Prostate gland (tissue), 2 donors: ENCODE data around the gene UBE4B.

Experiments
- POLR2A ChIP-seq: fragments of 450-650 bp; IDR thresholded peaks from one replicate; pipeline ENCODE4 v1.6.1; 2016; ENCODE audit warnings: antibody characterized with exemption, mild to moderate bottlenecking
- POLR2AphosphoS5 ChIP-seq: sonication (generic); formaldehyde crosslinking; IDR thresholded peaks from one replicate; pipeline ENCODE4 v1.6.1; 2017; ENCODE audit warnings: antibody characterized with exemption
- TF ChIP-seq, protein P1 (sequence below), 4 experiments: fragments of 200-600 bp in 2 of 4; fragments of 450-650 bp in 2 of 4; sonication (generic) in 2 of 4; IDR thresholded peaks; 1 replicate in 3 of 4; 2 replicates in 1 of 4; pipeline ENCODE4 v1.5.1; 2016 to 2019; ENCODE audit warnings: antibody characterized with exemption in 4 of 4, mild to moderate bottlenecking in 2 of 4, moderate library complexity in 2 of 4

GRCh38 chr1:10208537-10208936 is 175.8 kb downstream of the UBE4B start:
- TF ChIP-seq, protein P1, sequence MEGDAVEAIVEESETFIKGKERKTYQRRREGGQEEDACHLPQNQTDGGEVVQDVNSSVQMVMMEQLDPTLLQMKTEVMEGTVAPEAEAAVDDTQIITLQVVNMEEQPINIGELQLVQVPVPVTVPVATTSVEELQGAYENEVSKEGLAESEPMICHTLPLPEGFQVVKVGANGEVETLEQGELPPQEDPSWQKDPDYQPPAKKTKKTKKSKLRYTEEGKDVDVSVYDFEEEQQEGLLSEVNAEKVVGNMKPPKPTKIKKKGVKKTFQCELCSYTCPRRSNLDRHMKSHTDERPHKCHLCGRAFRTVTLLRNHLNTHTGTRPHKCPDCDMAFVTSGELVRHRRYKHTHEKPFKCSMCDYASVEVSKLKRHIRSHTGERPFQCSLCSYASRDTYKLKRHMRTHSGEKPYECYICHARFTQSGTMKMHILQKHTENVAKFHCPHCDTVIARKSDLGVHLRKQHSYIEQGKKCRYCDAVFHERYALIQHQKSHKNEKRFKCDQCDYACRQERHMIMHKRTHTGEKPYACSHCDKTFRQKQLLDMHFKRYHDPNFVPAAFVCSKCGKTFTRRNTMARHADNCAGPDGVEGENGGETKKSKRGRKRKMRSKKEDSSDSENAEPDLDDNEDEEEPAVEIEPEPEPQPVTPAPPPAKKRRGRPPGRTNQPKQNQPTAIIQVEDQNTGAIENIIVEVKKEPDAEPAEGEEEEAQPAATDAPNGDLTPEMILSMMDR (IDR thresholded peaks at IDR 0.05), result no peak
- TF ChIP-seq POLR2A (no peak), POLR2AphosphoS5 (no peak)
